ENCODE data around the gene ASPDH.

The ASPDH gene

GRCh38 chr19:50514346-50515167, 844 bp upstream of the ASPDH start:
- TF ChIP-seq CTCF (IDR thresholded peaks at IDR 0.05; ENCODE audit: low read depth, low read length, missing control alignments), result no peak

GRCh38 chr19:50512999-50513745, 541 bp downstream of the ASPDH start:
- no peak for TF ChIP-seq CTCF (IDR thresholded peaks at IDR 0.05; ENCODE audit: low read depth, low read length, missing control alignments)
- no peak for DNase-seq (ENCODE audit: low read depth)
- H3K4me3 ChIP-seq (ENCODE audit: low read depth, low read length), result no peak overlapping the region

More at GRCh38 chr19:50514346-50515167, 844 bp upstream of the ASPDH start:
- DNase-seq (ENCODE audit: low read depth), result no peak
- H3K4me3 ChIP-seq (ENCODE audit: low read depth, low read length), result no peak overlapping the region

GRCh38 chr19:50512112-50512998, 1.4 kb downstream of the ASPDH start:
- no peak for TF ChIP-seq CTCF (IDR thresholded peaks at IDR 0.05; ENCODE audit: low read depth, low read length, missing control alignments)
- peak overlapping the region; percentile 91 for H3K4me3 ChIP-seq (ENCODE audit: low read depth, low read length)
- no peak for DNase-seq (ENCODE audit: low read depth)

GRCh38 chr19:50511069-50511822, 2.5 kb downstream of the ASPDH start, which contains the start of gene JOSD2:
JOSD2 (minus strand) TSS chr19:50511191; CDS start chr19:50510431, 760 bp downstream.
- TF ChIP-seq CTCF (IDR thresholded peaks at IDR 0.05; ENCODE audit: low read depth, low read length, missing control alignments), result no peak
- peak; percentile 98 for DNase-seq (ENCODE audit: low read depth)

GRCh38 chr19:50510700-50511068, 3.0 kb downstream of the ASPDH start:
- peak overlapping the region; percentile 91 for H3K4me3 ChIP-seq (ENCODE audit: low read depth, low read length)
- TF ChIP-seq CTCF (IDR thresholded peaks at IDR 0.05; ENCODE audit: low read depth, low read length, missing control alignments), result no peak
- DNase-seq (ENCODE audit: low read depth), result no peak

More at GRCh38 chr19:50511069-50511822, 2.5 kb downstream of the ASPDH start, which contains the start of gene JOSD2:
- H3K4me3 ChIP-seq (ENCODE audit: low read depth, low read length), result peak within 1 kb of the TSS; percentile 91
